ENCODE measurements around the gene PHYHIPL.
A peak's percentile ranks its signal among the peaks of the same experiment; 100 is the strongest.

PHYHIPL gene

GRCh38 chr10:59276133-59276532, 99.7 kb downstream of the PHYHIPL start:
- no peak for TF ChIP-seq CTCF (conservative IDR thresholded peaks at IDR 0.05; ENCODE audit: low read length)
- no peak overlapping the region for H3K4me3 ChIP-seq (ENCODE audit: low read length)
- DNase-seq (ENCODE audit: low read depth) = no peak

GRCh38 chr10:59276919-59277318, 100.5 kb downstream of the PHYHIPL start:
- no peak for TF ChIP-seq CTCF (conservative IDR thresholded peaks at IDR 0.05; ENCODE audit: low read length)
- H3K4me3 ChIP-seq (ENCODE audit: low read length) = no peak overlapping the region
- no peak for DNase-seq (ENCODE audit: low read depth)

GRCh38 chr10:59279476-59279875, 103.0 kb downstream of the PHYHIPL start:
- no peak for DNase-seq (ENCODE audit: low read depth)
- H3K4me3 ChIP-seq (ENCODE audit: low read length) = no peak overlapping the region
- no peak for TF ChIP-seq CTCF (conservative IDR thresholded peaks at IDR 0.05; ENCODE audit: low read length)

GRCh38 chr10:59279991-59280505, 103.6 kb downstream of the PHYHIPL start:
- TF ChIP-seq CTCF (conservative IDR thresholded peaks at IDR 0.05; ENCODE audit: low read length) = no peak
- no peak for DNase-seq (ENCODE audit: low read depth)
- H3K4me3 ChIP-seq (ENCODE audit: low read length) = no peak overlapping the region

GRCh38 chr10:59281861-59282260, 105.4 kb downstream of the PHYHIPL start:
- H3K4me3 ChIP-seq (ENCODE audit: low read length) = no peak overlapping the region
- no peak for TF ChIP-seq CTCF (conservative IDR thresholded peaks at IDR 0.05; ENCODE audit: low read length)
- no peak for DNase-seq (ENCODE audit: low read depth)

- DNase-seq (ENCODE audit: low read depth) = peak; percentile 5
- H3K4me3 ChIP-seq (ENCODE audit: low read length) = no peak overlapping the region
- no peak for TF ChIP-seq CTCF (conservative IDR thresholded peaks at IDR 0.05; ENCODE audit: low read length)
Measured at GRCh38 chr10:59283456-59284091, 107.1 kb downstream of the PHYHIPL start.

All from AG10803 (cell line).